ENCODE results near the gene XKR3. TPM values are rescaled to one million over a fixed set of nuclear protein-coding genes. Genes with fewer than 3 reads are reported as not detected.

Gene XKR3
- total and polyA plus RNA-seq, 2 experiments from 2014 or later = not detected

GRCh38 chr22:16827506-16827905 is 2.3 kb upstream of the XKR3 start (continued):
- TF ChIP-seq ZNF462 (CRISPR knock-in tag; IDR thresholded peaks at IDR 0.05) (no peak), POLR2AphosphoS5 (IDR thresholded peaks at IDR 0.05; ENCODE audit: low read depth) (no peak), EZH2phosphoT487 (IDR thresholded peaks at IDR 0.05; ENCODE audit: unreplicated experiment) (no peak), EZH2 (IDR thresholded peaks at IDR 0.05; ENCODE audit: low read depth, unreplicated experiment) (no peak), ZNF114 (CRISPR knock-in tag; IDR thresholded peaks at IDR 0.05) (no peak), CREB1 (CRISPR knock-in tag; IDR thresholded peaks at IDR 0.05; ENCODE audit: low read depth) (no peak), NANOG (IDR thresholded peaks at IDR 0.05; ENCODE audit: borderline replicate concordance) (no peak)
- TF ChIP-seq, protein P1, sequence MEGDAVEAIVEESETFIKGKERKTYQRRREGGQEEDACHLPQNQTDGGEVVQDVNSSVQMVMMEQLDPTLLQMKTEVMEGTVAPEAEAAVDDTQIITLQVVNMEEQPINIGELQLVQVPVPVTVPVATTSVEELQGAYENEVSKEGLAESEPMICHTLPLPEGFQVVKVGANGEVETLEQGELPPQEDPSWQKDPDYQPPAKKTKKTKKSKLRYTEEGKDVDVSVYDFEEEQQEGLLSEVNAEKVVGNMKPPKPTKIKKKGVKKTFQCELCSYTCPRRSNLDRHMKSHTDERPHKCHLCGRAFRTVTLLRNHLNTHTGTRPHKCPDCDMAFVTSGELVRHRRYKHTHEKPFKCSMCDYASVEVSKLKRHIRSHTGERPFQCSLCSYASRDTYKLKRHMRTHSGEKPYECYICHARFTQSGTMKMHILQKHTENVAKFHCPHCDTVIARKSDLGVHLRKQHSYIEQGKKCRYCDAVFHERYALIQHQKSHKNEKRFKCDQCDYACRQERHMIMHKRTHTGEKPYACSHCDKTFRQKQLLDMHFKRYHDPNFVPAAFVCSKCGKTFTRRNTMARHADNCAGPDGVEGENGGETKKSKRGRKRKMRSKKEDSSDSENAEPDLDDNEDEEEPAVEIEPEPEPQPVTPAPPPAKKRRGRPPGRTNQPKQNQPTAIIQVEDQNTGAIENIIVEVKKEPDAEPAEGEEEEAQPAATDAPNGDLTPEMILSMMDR (conservative IDR thresholded peaks at IDR 0.05; ENCODE audit: low read depth in 2 of 2) = no peak

- Mint-ChIP-seq H3K27me3 (ENCODE audit: insufficient read depth, low read depth, poor library complexity) (no peaks in the 10 kb centered on the region), H3K27ac (no peak overlapping the region), H3K4me1 (no peaks in the 10 kb centered on the region), H3K36me3 (ENCODE audit: low read depth) (no peaks in the 10 kb centered on the region), H3K9me3 (peaks cover 49% of the 10 kb centered on the region), H3K4me3 (no peak overlapping the region)
- no peaks in the 10 kb centered on the region for H3F3A ChIP-seq (replicated peaks; ENCODE audit: low read depth)
- no peak overlapping the region for H2AFZ ChIP-seq
- H3K36me3 ChIP-seq (ENCODE audit: insufficient read depth) = no peaks in the 10 kb centered on the region
- H3K9me2 ChIP-seq (ENCODE audit: insufficient read depth) = no peaks in the 10 kb centered on the region
- H3K27me3 ChIP-seq (ENCODE audit: insufficient read depth) = no peaks in the 10 kb centered on the region
- no peak overlapping the region for H3K27ac ChIP-seq (ENCODE audit: low read depth)
- no peaks in the 10 kb centered on the region for H3K4me1 ChIP-seq (ENCODE audit: insufficient read depth)
- no peak for ATAC-seq
- no peaks in the 10 kb centered on the region for H4K20me1 ChIP-seq (replicated peaks; ENCODE audit: insufficient read depth)
- DNase-seq (ENCODE audit: low spot score) = no peak
- no peak overlapping the region for H3K4me2 ChIP-seq
- no peak overlapping the region for H3K4me3 ChIP-seq
- no peaks in the 10 kb centered on the region for H3K79me2 ChIP-seq (replicated peaks; ENCODE audit: insufficient read depth)
- TF ChIP-seq JUNB (IDR thresholded peaks at IDR 0.05; ENCODE audit: unreplicated experiment) (no peak), CREB1 (CRISPR knock-in tag; IDR thresholded peaks at IDR 0.05; ENCODE audit: low read depth) (no peak), POLR2AphosphoS5 (IDR thresholded peaks at IDR 0.05; ENCODE audit: low read depth) (no peak), ZNF114 (CRISPR knock-in tag; IDR thresholded peaks at IDR 0.05) (no peak), ZNF331 (CRISPR knock-in tag; IDR thresholded peaks at IDR 0.05; ENCODE audit: low read depth) (no peak), STAT1 (IDR thresholded peaks at IDR 0.05; ENCODE audit: unreplicated experiment) (no peak), REST (IDR thresholded peaks at IDR 0.05; ENCODE audit: unreplicated experiment) (no peak)
Measured at GRCh38 chr22:16819249-16819648, 6.0 kb downstream of the XKR3 start.

All from GM23338 (cell line).